B cell (primary cell): ENCODE results near the gene IL1A. TPM values are rescaled to one million over a fixed set of nuclear protein-coding genes. Genes with fewer than 3 reads are reported as not detected.

ENCODE experiments used
- ATAC-seq: fragments of 200-7000 bp; cut with Tn5 transposase; one replicate; pipeline ENCODE4 v1.10.0; 2021; ENCODE audit warnings: low read depth, mild to moderate bottlenecking, moderate number of reproducible peaks, moderate library complexity
- CTCF ChIA-PET: fragments of 350-600 bp; sonication (Branson Sonifier 250); formaldehyde crosslinking; loops from one replicate; lab custom pipeline; 2021; ENCODE audit warnings: antibody characterized with exemption, inconsistent platforms; lab: Charles Lee
- POLR2A ChIA-PET: fragments of 350-600 bp; sonication (Branson Sonifier 250); formaldehyde crosslinking; loops from one replicate; lab custom pipeline; 2021; ENCODE audit warnings: antibody characterized with exemption; lab: Charles Lee
- DNase-seq: peaks from one replicate; pipeline ENCODE4 v3.0.0; 2013
- H2AFZ ChIP-seq: 2 replicates; pipeline ENCODE4 v1.6.1; 2012; ENCODE audit warnings: mild to moderate bottlenecking, low read depth, low read length; ENCODE audit not compliant: insufficient read depth, poor library complexity, severe bottlenecking
- H3K27ac ChIP-seq, 2 donors: 1 replicate in 1 of 2; 2 replicates in 1 of 2; pipeline ENCODE4 v1.5.1; 2012 to 2013; ENCODE audit warnings: low read length in 2 of 2, mild to moderate bottlenecking in 2 of 2, moderate library complexity in 1 of 2
- H3K27me3 ChIP-seq, 4 experiments: fragments of 200-600 bp in 1 of 4; sonication (generic) in 1 of 4; replicated peaks in 1 of 4; 1 replicate in 2 of 4; 2 replicates in 2 of 4; pipeline versions ENCODE4 v1.6.1 to v1.7.0; 2013 to 2016; ENCODE audit warnings: low read length in 3 of 4, mild to moderate bottlenecking in 2 of 4, mixed read lengths in 1 of 4, moderate library complexity in 1 of 4; ENCODE audit not compliant: insufficient read depth in 4 of 4, control insufficient read depth in 3 of 4; ENCODE audit errors: control extremely low read depth in 1 of 4
- H3K36me3 ChIP-seq, 2 experiments: replicated peaks in 1 of 2; 1 replicate in 1 of 2; 2 replicates in 1 of 2; pipeline versions ENCODE4 v1.6.1 to v1.7.1; 2013; ENCODE audit warnings: low read length in 1 of 2; ENCODE audit not compliant: insufficient read depth in 2 of 2, control insufficient read depth in 1 of 2; ENCODE audit errors: control extremely low read depth in 1 of 2, extremely low read depth in 1 of 2
- H3K4me1 ChIP-seq, 2 donors: fragments of 200-600 bp in 1 of 2; sonication (generic) in 1 of 2; 1 replicate in 1 of 2; 2 replicates in 1 of 2; pipeline versions ENCODE4 v1.5.1 to v1.6.1; 2013 to 2017; ENCODE audit warnings: low read length in 2 of 2; ENCODE audit not compliant: control insufficient read depth in 2 of 2, insufficient read depth in 2 of 2
- H3K4me2 ChIP-seq: replicated peaks from 2 replicates; pipeline ENCODE3; 2012; ENCODE audit warnings: mild to moderate bottlenecking, low read depth, low read length; ENCODE audit not compliant: poor library complexity, severe bottlenecking
- H3K4me3 ChIP-seq, 5 experiments: fragments of 200-600 bp in 1 of 5; sonication (generic) in 1 of 5; 1 replicate in 3 of 5; 2 replicates in 2 of 5; pipeline versions ENCODE4 v1.5.1 to v1.7.0; 2011 to 2016; ENCODE audit warnings: low read length in 4 of 5, mild to moderate bottlenecking in 4 of 5, low read depth in 2 of 5, control low read depth in 1 of 5, moderate library complexity in 1 of 5; ENCODE audit not compliant: insufficient read depth in 1 of 5; ENCODE audit errors: control extremely low read depth in 1 of 5, extremely low read depth in 1 of 5
- H3K79me2 ChIP-seq: fragments of 200-600 bp; sonication (generic); one replicate; pipeline ENCODE4 v1.6.0; 2016; ENCODE audit warnings: low read length; ENCODE audit not compliant: control insufficient read depth, insufficient read depth
- H3K9ac ChIP-seq: fragments of 200-600 bp; sonication (generic); 2 replicates; pipeline ENCODE4 v1.6.1; 2017; ENCODE audit warnings: mild to moderate bottlenecking, low read length, moderate library complexity
- H3K9me3 ChIP-seq, 3 donors: one replicate each; pipeline versions ENCODE4 v1.6.1 to v1.7.1; 2013; ENCODE audit warnings: low read length in 2 of 3; ENCODE audit not compliant: control insufficient read depth in 2 of 3, insufficient read depth in 1 of 3; ENCODE audit errors: control extremely low read depth in 1 of 3
- H4K20me1 ChIP-seq: 2 replicates; pipeline ENCODE4 v1.6.0; 2012; ENCODE audit warnings: mild to moderate bottlenecking, low read length; ENCODE audit not compliant: insufficient read depth, control insufficient read depth, poor library complexity, severe bottlenecking
- H3K27ac Mint-ChIP-seq: one replicate; pipeline ENCODE4 v1.8.0; 2021; ENCODE audit warnings: mixed read lengths
- H3K27me3 Mint-ChIP-seq: one replicate; pipeline ENCODE4 v1.8.0; 2021; ENCODE audit warnings: mixed read lengths
- H3K4me1 Mint-ChIP-seq: one replicate; pipeline ENCODE4 v1.8.0; 2021; ENCODE audit warnings: mixed read lengths
- H3K4me3 Mint-ChIP-seq: one replicate; pipeline ENCODE4 v1.8.0; 2021; ENCODE audit warnings: mixed read lengths
- H3K9me3 Mint-ChIP-seq: one replicate; pipeline ENCODE4 v1.8.0; 2022; ENCODE audit warnings: mixed read lengths; ENCODE audit not compliant: insufficient read depth
- CTCF ChIP-seq: fragments of 200-600 bp; IDR thresholded peaks from one replicate; pipeline ENCODE4 v1.8.0; 2022; ENCODE audit warnings: antibody characterized with exemption, mild to moderate bottlenecking
- EZH2 ChIP-seq: IDR thresholded peaks from 2 replicates; pipeline ENCODE4 v1.6.1; 2012; ENCODE audit warnings: borderline replicate concordance, low read depth, mild to moderate bottlenecking, moderate library complexity, low read length; ENCODE audit not compliant: insufficient read depth, poor library complexity, severe bottlenecking
- WGBS: methylation state at CpG from one replicate; pipeline ENCODE4 v1.1.5; 2013; ENCODE audit warnings: missing lambda C conversion rate; ENCODE audit not compliant: insufficient coverage; 5-methylcytosine and 5-hydroxymethylcytosine counted together
- intact Hi-C: fragments of 100-400 bp; cut with micrococcal nuclease; formaldehyde crosslinking; loops from one replicate; pipeline ENCODE4 v1.10.0; 2022
- polyA plus RNA-seq: library from polyadenylated mRNA; depleted of rRNA; stranded (reverse); fragments of >200 nt; gene quantifications from 2 replicates; pipeline ENCODE4 v1.2.3, GENCODE V29; 2012
- total RNA-seq, 2 donors: library from RNA; stranded (reverse); fragments of 120-200 nt in 1 of 2; gene quantifications; 1 replicate in 1 of 2; 2 replicates in 1 of 2; pipeline versions ENCODE4 v1.2.3 to v1.2.4, GENCODE V29; 2013 to 2022

IL1A gene
- total and polyA plus RNA-seq, 2 donors (not counting 1 experiment from before 2014, with no cell fraction given): 0.15 TPM; not detected in 1

DNA sequence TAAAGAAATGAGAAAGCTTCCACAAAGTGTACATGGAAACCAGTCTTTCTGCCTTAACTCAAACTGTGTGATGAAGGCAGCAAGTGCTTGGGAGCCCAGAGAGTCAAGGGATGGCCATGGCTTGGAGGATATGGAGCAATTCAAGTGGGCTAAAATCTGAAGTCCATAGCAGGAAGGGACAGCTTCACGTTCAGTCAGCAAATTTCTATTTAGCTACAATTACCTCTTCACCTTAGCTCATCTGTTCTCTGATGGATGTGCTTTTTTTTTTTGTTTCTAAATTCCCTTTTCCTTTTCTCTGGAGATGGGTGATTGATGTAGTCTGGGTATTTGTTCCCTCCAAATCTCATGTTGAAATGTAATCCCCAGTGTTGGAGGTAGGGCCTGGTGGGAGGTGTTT lies 4.9 kb upstream of the IL1A start:
- ChIA-PET POLR2A (no interaction called here), CTCF (interaction anchor here (0.7 to 1.2 kb wide), 3 partner anchors 40 to 96 kb away, joined by 3 to 5 read pairs (median 4); no protein-coding TSS in a partner anchor)
- intact Hi-C loops: no loop called here
- Histone ChIP-seq H3K4me3 (no peak overlapping the region), H3K9ac (no peak overlapping the region), H4K20me1 (no peaks in the 10 kb centered on the region), H3K27ac (no peak overlapping the region), H3K36me3 (no peaks in the 10 kb centered on the region), H2AFZ (no peak overlapping the region), H3K4me2 (no peak overlapping the region), H3K79me2 (no peaks in the 10 kb centered on the region), H3K4me1 (peaks cover 2 to 5% of the 10 kb centered on the region in 2 donors), H3K9me3 (no peaks in the 10 kb centered on the region), H3K27me3 (no peaks in the 10 kb centered on the region)
- no peak overlapping the region for H3K27ac Mint-ChIP-seq
- ATAC-seq: no peak
- no peak for DNase-seq
- TF ChIP-seq EZH2 (no peak), CTCF (no peak)
- no CpG with 5 or more reads among the region's 1 CpG for WGBS
- H3K4me3 Mint-ChIP-seq: no peak overlapping the region
- H3K9me3 Mint-ChIP-seq: no peaks in the 10 kb centered on the region
- no peaks in the 10 kb centered on the region for H3K27me3 Mint-ChIP-seq
- peaks cover 16% of the 10 kb centered on the region for H3K4me1 Mint-ChIP-seq

DNA sequence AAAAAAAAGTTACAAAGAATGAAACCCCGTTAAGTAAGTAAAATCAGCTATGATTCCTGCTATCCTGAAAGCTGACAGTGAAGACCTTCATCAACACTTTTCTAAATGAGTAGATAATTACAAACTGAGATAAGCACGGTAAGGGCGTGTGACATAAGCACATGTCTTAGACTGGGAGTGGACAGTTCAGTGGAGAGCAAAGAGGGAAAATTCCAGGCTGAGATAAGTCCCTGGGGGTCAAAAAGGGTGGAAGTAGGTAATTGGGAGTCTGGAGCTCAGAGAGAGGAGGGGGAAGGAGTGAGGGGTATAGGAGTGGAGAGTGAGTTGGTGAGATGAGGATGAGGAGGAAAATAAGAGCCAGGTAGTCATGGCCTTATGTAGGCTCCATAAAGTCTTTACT lies 4.4 kb upstream of the IL1A start:
- ATAC-seq: no peak
- H3K36me3 ChIP-seq: no peaks in the 10 kb centered on the region
- DNase-seq: no peak
- no peaks in the 10 kb centered on the region for H3K79me2 ChIP-seq
- ChIA-PET CTCF (interaction anchor here (0.7 to 1.2 kb wide), 3 partner anchors 39 to 96 kb away, joined by 3 to 5 read pairs (median 4); no protein-coding TSS in a partner anchor), POLR2A (no interaction called here)
- no peak overlapping the region for H3K9ac ChIP-seq
- Mint-ChIP-seq H3K9me3 (no peaks in the 10 kb centered on the region), H3K27ac (no peak overlapping the region), H3K4me1 (peaks cover 17% of the 10 kb centered on the region), H3K27me3 (no peaks in the 10 kb centered on the region), H3K4me3 (no peak overlapping the region)
- no peaks in the 10 kb centered on the region for H4K20me1 ChIP-seq
- H2AFZ ChIP-seq: no peak overlapping the region
- H3K4me2 ChIP-seq: no peak overlapping the region
- intact Hi-C loops: no loop called here
- WGBS: 100% methylated on average over 2 of the region's 3 CpGs
- H3K9me3 ChIP-seq: no peaks in the 10 kb centered on the region
- no peak overlapping the region for H3K4me3 ChIP-seq
- TF ChIP-seq EZH2 (no peak), CTCF (no peak)
- peaks cover 2 to 5% of the 10 kb centered on the region in 2 donors for H3K4me1 ChIP-seq
- no peak overlapping the region for H3K27ac ChIP-seq
- H3K27me3 ChIP-seq: no peaks in the 10 kb centered on the region
